K562 (cell line): ENCODE data around the gene SLITRK4.

Experiments
- E2F3 ChIP-seq: fragments of 250-450 bp; sonication (Bioruptor Pico); IDR thresholded peaks from 2 replicates; pipeline ENCODE4 v1.4.0; 2020; ENCODE audit warnings: mild to moderate bottlenecking
- FOXM1 ChIP-seq, 2 experiments: fragments of 450-650 bp in 1 of 2; sonication (generic) in 1 of 2; formaldehyde crosslinking in 1 of 2; IDR thresholded peaks; 2 replicates each; pipeline versions ENCODE4 v1.6.1 to v1.9.0; 2017 to 2022; ENCODE audit warnings: low read depth in 2 of 2, mild to moderate bottlenecking in 2 of 2, missing genetic modification reagents in 1 of 2, moderate library complexity in 1 of 2
- POLR2A ChIP-seq: fragments of 450-650 bp; conservative IDR thresholded peaks from 2 replicates; pipeline ENCODE4 v1.6.1; 2016
- PTTG1 ChIP-seq: fragments of 450-650 bp; IDR thresholded peaks from 2 replicates; pipeline ENCODE4 v1.6.1; 2016; ENCODE audit warnings: low read depth, mild to moderate bottlenecking, missing genetic modification characterization, missing compliant biosample characterization
- RAD51 ChIP-seq: fragments of 450-650 bp; IDR thresholded peaks from 2 replicates; pipeline ENCODE4 v1.7.1; 2016; ENCODE audit warnings: low read depth, mild to moderate bottlenecking, borderline replicate concordance
- TCF15 ChIP-seq: fragments of 250-450 bp; sonication (Bioruptor Pico); IDR thresholded peaks from 2 replicates; pipeline ENCODE4 v1.8.0; 2022; ENCODE audit warnings: moderate library complexity, mild to moderate bottlenecking, inconsistent platforms
- XRCC3 ChIP-seq: fragments of 450-650 bp; IDR thresholded peaks from 2 replicates; pipeline ENCODE4 v1.6.1; 2017; ENCODE audit warnings: mild to moderate bottlenecking, moderate library complexity
- ZBTB8A ChIP-seq: fragments of 450-650 bp; IDR thresholded peaks from 2 replicates; pipeline ENCODE4 v1.6.1; 2018; ENCODE audit warnings: mild to moderate bottlenecking, moderate library complexity; ENCODE audit not compliant: partially characterized antibody
- ZNF24 ChIP-seq: fragments of 450-650 bp; IDR thresholded peaks from 2 replicates; pipeline ENCODE4 v1.6.1; 2016
- ZNF561 ChIP-seq: fragments of 450-650 bp; formaldehyde crosslinking; conservative IDR thresholded peaks from 2 replicates; pipeline ENCODE4 v1.4.0; 2020; ENCODE audit warnings: mild to moderate bottlenecking, moderate library complexity
- TF ChIP-seq, protein P1 (sequence below): fragments of 250-450 bp; sonication (Bioruptor Pico); IDR thresholded peaks from 2 replicates; pipeline ENCODE4 v1.6.1; 2021; ENCODE audit warnings: mild to moderate bottlenecking
- TF ChIP-seq, protein P2 (sequence below): fragments of 200-800 bp; sonication (Bioruptor generic); IDR thresholded peaks from 2 replicates; pipeline ENCODE4 v1.6.1; 2017; ENCODE audit warnings: missing genetic modification characterization, missing compliant biosample characterization

- TF ChIP-seq XRCC3 (no peak), ZNF24 (no peak), ZBTB8A (no peak), RAD51 (no peak), FOXM1 (IDR thresholded peaks at IDR 0.05; ENCODE audit: low read depth) (no peak), FOXM1 (CRISPR knock-in tag; IDR thresholded peaks at IDR 0.05; ENCODE audit: low read depth) (no peak), E2F3 (CRISPR knock-in tag) (no peak), ZNF561 (CRISPR knock-in tag) (no peak), PTTG1 (tag) (no peak), POLR2A (no peak), TCF15 (no peak)
- TF ChIP-seq, protein P1, sequence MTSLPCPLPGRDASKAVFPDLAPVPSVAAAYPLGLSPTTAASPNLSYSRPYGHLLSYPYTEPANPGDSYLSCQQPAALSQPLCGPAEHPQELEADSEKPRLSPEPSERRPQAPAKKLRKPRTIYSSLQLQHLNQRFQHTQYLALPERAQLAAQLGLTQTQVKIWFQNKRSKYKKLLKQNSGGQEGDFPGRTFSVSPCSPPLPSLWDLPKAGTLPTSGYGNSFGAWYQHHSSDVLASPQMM = no peak
- TF ChIP-seq, protein P2, sequence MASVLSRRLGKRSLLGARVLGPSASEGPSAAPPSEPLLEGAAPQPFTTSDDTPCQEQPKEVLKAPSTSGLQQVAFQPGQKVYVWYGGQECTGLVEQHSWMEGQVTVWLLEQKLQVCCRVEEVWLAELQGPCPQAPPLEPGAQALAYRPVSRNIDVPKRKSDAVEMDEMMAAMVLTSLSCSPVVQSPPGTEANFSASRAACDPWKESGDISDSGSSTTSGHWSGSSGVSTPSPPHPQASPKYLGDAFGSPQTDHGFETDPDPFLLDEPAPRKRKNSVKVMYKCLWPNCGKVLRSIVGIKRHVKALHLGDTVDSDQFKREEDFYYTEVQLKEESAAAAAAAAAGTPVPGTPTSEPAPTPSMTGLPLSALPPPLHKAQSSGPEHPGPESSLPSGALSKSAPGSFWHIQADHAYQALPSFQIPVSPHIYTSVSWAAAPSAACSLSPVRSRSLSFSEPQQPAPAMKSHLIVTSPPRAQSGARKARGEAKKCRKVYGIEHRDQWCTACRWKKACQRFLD = no peak
Measured at GRCh38 chrX:143623657-143624056, 12.2 kb downstream of the SLITRK4 start.
